ENCODE measurements around the gene RPS29. TPM values are rescaled to one million over a fixed set of nuclear protein-coding genes. Genes with fewer than 3 reads are reported as not detected.

RPS29 gene
- total RNA-seq, 1 experiment from 2014 or later = 948 TPM

DNA sequence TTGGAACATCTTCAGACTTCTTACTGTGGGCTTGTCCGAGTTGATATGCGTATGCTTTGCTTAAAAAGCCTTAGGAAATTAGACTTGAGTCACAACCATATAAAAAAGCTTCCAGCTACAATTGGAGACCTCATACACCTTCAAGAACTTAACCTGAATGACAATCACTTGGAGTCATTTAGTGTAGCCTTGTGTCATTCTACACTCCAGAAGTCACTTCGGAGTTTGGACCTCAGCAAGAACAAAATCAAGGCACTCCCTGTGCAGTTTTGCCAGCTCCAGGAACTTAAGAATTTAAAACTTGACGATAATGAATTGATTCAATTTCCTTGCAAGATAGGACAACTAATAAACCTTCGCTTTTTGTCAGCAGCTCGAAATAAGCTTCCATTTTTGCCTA is 21.4 kb upstream of the RPS29 start:
- Mint-ChIP-seq H3K36me3 (ENCODE audit: insufficient read depth, unreplicated experiment) (peaks cover 34% of the 10 kb centered on the region), H3K27ac (ENCODE audit: unreplicated experiment) (no peak overlapping the region)
- CTCF ChIA-PET = no interaction called here

DNA sequence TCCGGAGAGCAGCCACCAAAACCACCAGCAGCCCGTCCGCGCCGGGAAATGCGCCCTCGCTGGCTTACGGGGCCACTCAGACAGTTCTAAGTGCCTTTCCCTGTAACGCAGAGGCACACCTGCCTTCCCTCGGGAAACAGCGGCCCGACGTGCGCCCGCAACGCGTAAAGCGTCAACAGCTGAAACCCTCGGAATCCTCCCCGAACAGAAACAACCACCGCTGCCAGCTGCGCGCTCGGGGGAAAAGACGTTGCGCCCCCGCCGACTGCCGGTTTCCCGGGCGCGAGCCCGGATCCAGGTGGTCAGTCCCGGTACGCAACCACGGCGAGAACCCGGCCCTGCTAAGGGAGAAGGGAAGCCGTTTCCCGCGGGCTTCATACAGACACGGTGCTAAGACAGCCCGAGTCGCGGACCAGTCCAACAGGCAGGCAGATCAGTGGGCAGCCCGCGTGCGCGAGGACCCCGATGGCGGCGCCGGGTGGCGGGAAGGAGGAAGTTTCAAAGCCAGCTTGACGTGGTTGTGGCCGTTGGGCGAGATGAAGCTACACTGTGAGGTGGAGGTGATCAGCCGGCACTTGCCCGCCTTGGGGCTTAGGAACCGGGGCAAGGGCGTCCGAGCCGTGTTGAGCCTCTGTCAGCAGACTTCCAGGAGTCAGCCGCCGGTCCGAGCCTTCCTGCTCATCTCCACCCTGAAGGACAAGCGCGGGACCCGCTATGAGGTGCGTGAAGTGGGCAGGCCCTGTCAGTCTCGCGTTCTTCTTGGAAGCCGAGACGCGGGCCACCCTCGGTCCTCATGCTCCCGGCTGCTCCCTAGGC is 12.5 kb upstream of the RPS29 start, which contains the start of gene LRR1:
TSS of gene LRR1 (plus strand) at position 456 of the 816 bp plus-strand sequence. CDS start at position 537, 81 bp downstream.
- no TSS peak for BruUV-seq (replicated peaks)

More for the DNA sequence above, 21.4 kb upstream of the RPS29 start:
- H3K4me1 Mint-ChIP-seq (ENCODE audit: low read depth, unreplicated experiment) = no peaks in the 10 kb centered on the region
- H3K9me3 Mint-ChIP-seq (ENCODE audit: low read depth, unreplicated experiment) = no peaks in the 10 kb centered on the region
- intact Hi-C loops (cut with micrococcal nuclease; ENCODE audit: unreplicated experiment) = no loop called here
- TF ChIP-seq, protein P1, sequence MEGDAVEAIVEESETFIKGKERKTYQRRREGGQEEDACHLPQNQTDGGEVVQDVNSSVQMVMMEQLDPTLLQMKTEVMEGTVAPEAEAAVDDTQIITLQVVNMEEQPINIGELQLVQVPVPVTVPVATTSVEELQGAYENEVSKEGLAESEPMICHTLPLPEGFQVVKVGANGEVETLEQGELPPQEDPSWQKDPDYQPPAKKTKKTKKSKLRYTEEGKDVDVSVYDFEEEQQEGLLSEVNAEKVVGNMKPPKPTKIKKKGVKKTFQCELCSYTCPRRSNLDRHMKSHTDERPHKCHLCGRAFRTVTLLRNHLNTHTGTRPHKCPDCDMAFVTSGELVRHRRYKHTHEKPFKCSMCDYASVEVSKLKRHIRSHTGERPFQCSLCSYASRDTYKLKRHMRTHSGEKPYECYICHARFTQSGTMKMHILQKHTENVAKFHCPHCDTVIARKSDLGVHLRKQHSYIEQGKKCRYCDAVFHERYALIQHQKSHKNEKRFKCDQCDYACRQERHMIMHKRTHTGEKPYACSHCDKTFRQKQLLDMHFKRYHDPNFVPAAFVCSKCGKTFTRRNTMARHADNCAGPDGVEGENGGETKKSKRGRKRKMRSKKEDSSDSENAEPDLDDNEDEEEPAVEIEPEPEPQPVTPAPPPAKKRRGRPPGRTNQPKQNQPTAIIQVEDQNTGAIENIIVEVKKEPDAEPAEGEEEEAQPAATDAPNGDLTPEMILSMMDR (IDR thresholded peaks at IDR 0.05; ENCODE audit: unreplicated experiment) = no peak
- H3K27me3 Mint-ChIP-seq (ENCODE audit: unreplicated experiment) = no peaks in the 10 kb centered on the region
- BruUV-seq (replicated peaks) = TSS peak; percentile 9
- no peak overlapping the region for H3K4me3 Mint-ChIP-seq (ENCODE audit: low read depth, unreplicated experiment)
- no peak for DNase-seq

DNA sequence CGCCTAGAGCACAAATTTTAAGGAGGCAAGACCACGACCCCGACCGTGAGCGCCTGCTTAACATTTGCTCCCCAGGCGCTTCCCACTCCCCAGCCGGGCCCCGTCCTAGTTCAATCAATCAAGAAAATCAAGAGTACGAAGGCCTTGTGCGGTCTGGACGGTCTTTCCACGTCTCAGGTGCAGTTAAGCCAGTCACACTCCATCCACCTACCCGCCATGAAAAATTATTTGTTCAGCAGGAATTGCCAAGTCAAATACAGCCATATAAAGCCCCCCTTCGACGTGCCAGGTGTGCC is 12.0 kb upstream of the RPS29 start:
- peak overlapping the region; percentile 96 for H3K27ac Mint-ChIP-seq (ENCODE audit: unreplicated experiment)
- no peaks in the 10 kb centered on the region for H3K27me3 Mint-ChIP-seq (ENCODE audit: unreplicated experiment)
- TF ChIP-seq, protein P1 (IDR thresholded peaks at IDR 0.05; ENCODE audit: unreplicated experiment) = no peak
- no peak for DNase-seq
- no TSS peak for BruUV-seq (replicated peaks)
- intact Hi-C loops (cut with micrococcal nuclease; ENCODE audit: unreplicated experiment) = no loop called here
- CTCF ChIA-PET = no interaction called here
- H3K4me1 Mint-ChIP-seq (ENCODE audit: low read depth, unreplicated experiment) = peaks cover 23% of the 10 kb centered on the region
- H3K4me3 Mint-ChIP-seq (ENCODE audit: low read depth, unreplicated experiment) = peak overlapping the region; percentile 92
- peaks cover 36% of the 10 kb centered on the region for H3K36me3 Mint-ChIP-seq (ENCODE audit: insufficient read depth, unreplicated experiment)
- no peaks in the 10 kb centered on the region for H3K9me3 Mint-ChIP-seq (ENCODE audit: low read depth, unreplicated experiment)

More for the DNA sequence above, 12.5 kb upstream of the RPS29 start, which contains the start of gene LRR1:
- CTCF ChIA-PET = interaction anchor here (1.0 kb wide), 2 partner anchors 12 to 46 kb away, joined by 3 to 5 read pairs; partner anchors contain the start of gene RPS29
- peak within 1 kb of the TSS; percentile 92 for H3K4me3 Mint-ChIP-seq (ENCODE audit: low read depth, unreplicated experiment)
- H3K9me3 Mint-ChIP-seq (ENCODE audit: low read depth, unreplicated experiment) = no peaks in the 10 kb centered on the region
- peak within 1 kb of the TSS; percentile 96 for H3K27ac Mint-ChIP-seq (ENCODE audit: unreplicated experiment)
- peaks cover 23% of the 10 kb centered on the region for H3K4me1 Mint-ChIP-seq (ENCODE audit: low read depth, unreplicated experiment)
- peaks cover 36% of the 10 kb centered on the region for H3K36me3 Mint-ChIP-seq (ENCODE audit: insufficient read depth, unreplicated experiment)
- TF ChIP-seq, protein P1 (IDR thresholded peaks at IDR 0.05; ENCODE audit: unreplicated experiment) = no peak
- intact Hi-C loops (cut with micrococcal nuclease; ENCODE audit: unreplicated experiment) = no loop called here
- DNase-seq = peak; percentile 90
- no peaks in the 10 kb centered on the region for H3K27me3 Mint-ChIP-seq (ENCODE audit: unreplicated experiment)

DNA sequence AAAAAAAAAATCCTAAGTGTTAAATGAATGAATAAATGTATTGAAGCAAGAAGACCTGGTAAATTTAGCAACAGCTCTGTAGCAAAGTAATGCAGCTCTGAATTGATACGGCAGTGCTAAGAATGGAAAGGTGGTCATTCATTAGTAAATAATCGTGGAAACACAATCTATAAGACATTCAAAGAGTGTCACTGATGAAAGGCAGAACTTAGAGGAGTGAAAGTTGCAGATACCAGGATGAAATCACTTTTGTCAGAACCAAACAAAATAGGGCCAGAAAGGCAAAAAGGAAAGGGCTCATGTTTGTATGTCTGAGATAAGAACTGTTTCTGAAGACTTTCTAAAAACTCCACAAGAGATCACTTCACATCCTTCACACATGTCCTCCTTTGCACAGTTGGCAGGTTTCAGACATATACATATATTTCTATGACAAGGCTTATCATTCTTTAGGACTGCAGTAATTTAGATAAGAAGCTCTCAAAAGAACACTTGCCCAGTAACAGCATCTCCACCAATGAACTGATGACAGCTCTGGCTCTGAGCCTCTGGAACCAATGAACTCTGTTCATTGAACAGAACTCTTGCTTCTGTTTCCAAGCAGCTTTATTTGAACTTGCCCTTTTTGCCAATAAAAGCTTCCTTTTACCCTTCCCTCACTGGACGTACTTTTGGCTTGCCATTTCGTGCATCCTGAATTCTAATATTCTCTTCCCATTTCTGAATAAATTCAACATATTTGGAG is 8.3 kb upstream of the RPS29 start:
- TF ChIP-seq, protein P1 (IDR thresholded peaks at IDR 0.05; ENCODE audit: unreplicated experiment) = no peak
- peak overlapping the region; percentile 5 for H3K27ac Mint-ChIP-seq (ENCODE audit: unreplicated experiment)
- no peaks in the 10 kb centered on the region for H3K9me3 Mint-ChIP-seq (ENCODE audit: low read depth, unreplicated experiment)
- H3K4me3 Mint-ChIP-seq (ENCODE audit: low read depth, unreplicated experiment) = no peak overlapping the region
- peaks cover 24% of the 10 kb centered on the region for H3K36me3 Mint-ChIP-seq (ENCODE audit: insufficient read depth, unreplicated experiment)
- no peak for DNase-seq
- CTCF ChIA-PET = interaction anchor here (0.8 kb wide), 1 partner anchor 39 kb away, joined by 3 read pairs; no protein-coding TSS in a partner anchor
- H3K4me1 Mint-ChIP-seq (ENCODE audit: low read depth, unreplicated experiment) = peaks cover 17% of the 10 kb centered on the region
- BruUV-seq (replicated peaks) = no TSS peak
- no peaks in the 10 kb centered on the region for H3K27me3 Mint-ChIP-seq (ENCODE audit: unreplicated experiment)
- intact Hi-C loops (cut with micrococcal nuclease; ENCODE audit: unreplicated experiment) = no loop called here
